Hepatocyte (in vitro differentiated cells): ENCODE data around the gene DNMT3B.
"Not testable (repeated sequence)": the region's sequence is repeated elsewhere in the genome, so short reads cannot be mapped to it uniquely, and the experiment has no call there.

ENCODE experiments used
- CTCF ChIP-seq: fragments of 200-600 bp; sonication (generic); IDR thresholded peaks from 2 replicates; pipeline ENCODE4 v1.5.1; 2016; ENCODE audit warnings: antibody characterized with exemption, mild to moderate bottlenecking; ENCODE audit not compliant: poor library complexity
- EZH2 ChIP-seq: fragments of 200-600 bp; sonication (generic); IDR thresholded peaks from 2 replicates; pipeline ENCODE4 v1.6.1; 2016; ENCODE audit warnings: antibody characterized with exemption, mild to moderate bottlenecking, borderline replicate concordance
- EZH2phosphoT487 ChIP-seq: fragments of 200-600 bp; sonication (generic); IDR thresholded peaks from one replicate; pipeline ENCODE4 v1.6.1; 2018; ENCODE audit warnings: antibody characterized with exemption, mild to moderate bottlenecking, low read depth, moderate library complexity; ENCODE audit not compliant: unreplicated experiment, severe bottlenecking

- not testable (repeated sequence) for TF ChIP-seq CTCF, EZH2, EZH2phosphoT487
Observed at GRCh38 chr20:32729334-32729733, 32.9 kb upstream of the DNMT3B start.
